Measurements from ENCODE around the gene TRIOBP.

DNA sequence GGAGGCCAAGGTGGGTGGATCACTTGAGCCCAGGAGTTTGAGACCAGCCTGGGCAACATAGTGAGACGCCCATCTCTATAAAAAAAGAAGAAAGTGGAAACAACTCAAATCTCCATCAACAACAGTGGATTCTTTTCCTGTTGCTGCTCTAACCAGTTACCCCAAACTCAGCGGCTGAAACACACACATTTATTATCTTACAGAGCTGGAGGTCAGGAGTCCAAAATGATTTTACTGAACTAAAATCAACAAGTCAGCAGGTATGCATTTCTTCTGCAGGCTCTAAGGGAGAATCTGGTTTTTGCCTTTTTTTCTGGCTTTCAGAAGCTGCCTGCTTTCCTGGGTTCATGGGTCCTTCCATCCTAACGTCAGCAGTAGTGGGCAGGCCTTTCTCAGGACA, 99.2 kb downstream of the TRIOBP start:
- TF ChIP-seq POLR2AphosphoS5 (IDR thresholded peaks at IDR 0.05; ENCODE audit: borderline replicate concordance, low read depth, low read length) (no peak), EZH2 (IDR thresholded peaks at IDR 0.05) (no peak), FOXP2 (optimal IDR thresholded peaks at IDR 0.05; ENCODE audit: control extremely low read depth, extremely low read length, insufficient read depth) (no peak)

Data from SK-N-MC (cell line).